GM19397 (cell line): ENCODE measurements around the gene CLEC17A.
"Not testable (repeated sequence)": the region's sequence is repeated elsewhere in the genome, so short reads cannot be mapped to it uniquely, and the experiment has no call there.

Experiments
- ATAC-seq: cut with Tn5 transposase; IDR thresholded peaks from one replicate; pipeline ENCODE4 v1.9.1; 2021; ENCODE audit warnings: mild to moderate bottlenecking, moderate library complexity; ENCODE audit not compliant: unreplicated experiment

CLEC17A gene

DNA sequence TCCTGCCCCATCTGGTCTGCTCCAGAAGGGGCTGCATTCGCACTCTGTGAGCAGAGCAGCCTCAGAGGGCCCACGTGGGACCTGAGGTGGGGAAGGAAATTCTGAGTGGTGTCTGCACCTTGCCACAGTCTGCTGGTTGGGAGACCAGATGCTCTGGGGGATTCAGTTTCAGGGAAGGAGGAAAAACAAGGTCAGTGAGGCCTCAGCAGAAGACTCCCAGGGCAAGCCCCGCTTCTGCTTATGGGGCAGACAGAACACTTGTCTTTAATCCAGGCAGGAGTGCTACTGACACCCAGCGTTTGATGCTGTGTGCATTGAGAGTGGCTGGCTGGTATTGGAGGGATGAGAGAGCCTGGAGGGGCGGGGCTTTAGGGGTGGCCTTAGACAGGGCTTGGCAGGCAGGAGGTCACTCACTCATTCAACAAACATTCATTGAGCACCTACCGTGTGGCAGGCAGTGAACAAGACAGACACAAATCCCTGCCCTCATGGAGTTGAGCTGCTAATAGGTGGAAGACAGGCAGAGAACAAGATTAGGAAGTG is 4.9 kb upstream of the CLEC17A start:
- ATAC-seq = no peak

DNA sequence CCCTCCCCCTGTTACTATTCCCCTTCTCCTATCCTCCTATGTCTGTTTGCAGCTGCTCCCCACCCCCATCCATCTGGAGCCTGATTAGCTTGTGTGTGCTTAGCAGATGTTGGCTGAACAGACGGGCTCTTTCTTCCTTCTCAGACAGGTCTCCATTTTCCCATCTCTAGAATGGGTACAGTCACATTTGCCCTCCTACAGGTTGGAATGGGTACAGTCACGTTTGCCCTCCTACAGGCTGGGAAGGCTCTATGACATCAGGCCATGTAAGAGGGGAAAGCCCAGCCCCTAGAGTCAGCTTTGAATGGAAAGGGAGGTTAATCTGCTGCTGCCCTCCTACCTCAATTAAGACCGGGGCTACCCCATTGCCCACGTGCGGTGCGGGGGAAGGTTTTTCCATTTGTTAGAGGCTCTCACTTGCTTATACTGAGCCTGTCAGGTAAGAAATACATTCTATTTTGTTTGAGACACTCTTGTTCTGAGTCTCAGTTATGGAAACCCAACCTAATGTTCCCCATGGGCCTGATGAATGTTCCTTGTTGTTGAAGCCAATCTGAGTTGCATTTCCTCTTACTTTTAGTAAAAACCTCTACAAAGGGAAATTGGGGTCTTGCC is 2.2 kb upstream of the CLEC17A start:
- no peak for ATAC-seq

- ATAC-seq = not testable (repeated sequence)
Measured at GRCh38 chr19:14584372-14584771, 1.5 kb downstream of the CLEC17A start.

GRCh38 chr19:14585187-14585586 is 2.3 kb downstream of the CLEC17A start:
- ATAC-seq = peak; percentile 50

DNA sequence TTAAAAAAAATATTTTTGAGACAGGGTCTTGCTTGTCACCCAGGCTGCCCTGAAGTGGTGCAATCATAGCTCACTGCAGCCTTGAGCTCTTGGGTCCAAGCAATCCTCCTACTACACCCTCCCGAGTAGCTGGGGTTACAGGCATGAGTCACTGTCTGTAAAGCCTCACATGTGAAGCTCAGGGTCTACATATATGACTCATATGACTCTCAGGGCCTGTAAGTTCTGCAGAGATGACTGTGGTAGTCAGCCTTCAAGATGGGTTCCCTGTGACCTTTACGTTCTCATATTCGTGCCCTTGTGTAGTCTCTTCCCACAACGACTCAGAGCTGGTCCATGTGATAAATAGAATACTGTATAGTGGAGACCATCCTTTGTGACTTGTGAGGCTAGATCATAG is 6.5 kb downstream of the CLEC17A start:
- not testable (repeated sequence) for ATAC-seq

DNA sequence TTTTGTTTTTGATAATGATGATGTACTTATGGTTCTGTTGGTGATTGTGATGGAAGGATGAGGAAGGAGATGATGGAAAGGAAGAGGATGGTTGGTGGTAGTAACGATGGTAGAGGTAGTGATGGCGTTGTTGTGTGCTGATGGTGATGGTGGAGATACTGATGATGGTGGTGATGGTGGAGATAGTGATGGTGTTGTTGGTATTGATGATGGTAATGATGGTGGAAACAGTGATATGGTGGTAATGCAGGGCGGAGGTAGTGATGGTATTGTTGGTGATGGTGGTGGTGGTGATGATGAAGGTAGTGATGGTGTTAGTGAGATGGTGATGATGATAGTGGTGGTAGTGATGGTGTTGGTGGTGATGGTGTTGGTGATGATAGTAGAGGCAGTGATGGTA is 12.7 kb downstream of the CLEC17A start:
- ATAC-seq = no peak

GRCh38 chr19:14599548-14600147 is 16.8 kb downstream of the CLEC17A start:
- no peak for ATAC-seq

DNA sequence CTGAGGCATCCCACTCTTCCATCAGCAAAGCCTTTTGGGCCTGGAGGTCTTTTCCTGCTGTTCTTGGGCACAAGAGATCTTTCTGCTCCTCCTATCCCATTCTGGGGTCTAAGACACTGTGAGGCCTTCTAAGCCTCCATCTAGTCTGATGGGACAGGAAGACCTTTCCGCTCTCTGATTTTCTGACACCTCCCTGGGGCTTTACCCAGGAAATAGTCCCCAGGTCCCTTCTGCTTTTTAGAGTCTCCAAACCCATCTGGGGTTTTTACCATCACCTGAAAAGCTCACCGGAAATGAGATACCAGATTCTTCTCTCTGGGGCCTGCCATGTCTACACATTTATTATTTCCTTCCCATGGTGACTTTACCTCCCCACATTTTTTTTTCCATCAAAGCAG is 21.1 kb downstream of the CLEC17A start:
- ATAC-seq = peak; percentile 60

GRCh38 chr19:14606627-14607026 is 23.7 kb downstream of the CLEC17A start:
- no peak for ATAC-seq

- no peak for ATAC-seq
Measured at GRCh38 chr19:14611051-14611450, 28.2 kb downstream of the CLEC17A start.

DNA sequence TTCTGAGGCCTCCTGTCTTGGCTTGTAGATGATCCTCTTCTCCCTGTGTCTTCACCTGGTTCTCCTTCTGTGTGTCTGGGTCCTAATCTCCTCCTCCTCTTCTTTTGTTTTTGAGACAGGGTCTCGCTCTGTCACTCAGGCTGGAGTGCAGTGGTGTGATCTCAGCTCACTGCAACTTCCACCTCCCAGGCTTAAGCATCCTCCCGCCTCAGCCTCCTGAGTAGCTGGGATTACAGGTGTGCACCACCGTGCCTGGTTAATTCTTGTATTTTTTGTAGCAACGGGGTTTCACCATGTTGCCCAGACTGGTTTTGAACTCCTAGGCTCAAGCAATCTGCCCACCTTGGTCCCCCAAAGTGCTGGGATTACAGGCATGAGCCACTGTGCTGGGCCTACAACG is 29.4 kb downstream of the CLEC17A start:
- not testable (repeated sequence) for ATAC-seq

- no peak for ATAC-seq
Measured at GRCh38 chr19:14612657-14613056, 29.8 kb downstream of the CLEC17A start.

- ATAC-seq = not testable (repeated sequence)
Measured at GRCh38 chr19:14613399-14614098, 30.7 kb downstream of the CLEC17A start.

DNA sequence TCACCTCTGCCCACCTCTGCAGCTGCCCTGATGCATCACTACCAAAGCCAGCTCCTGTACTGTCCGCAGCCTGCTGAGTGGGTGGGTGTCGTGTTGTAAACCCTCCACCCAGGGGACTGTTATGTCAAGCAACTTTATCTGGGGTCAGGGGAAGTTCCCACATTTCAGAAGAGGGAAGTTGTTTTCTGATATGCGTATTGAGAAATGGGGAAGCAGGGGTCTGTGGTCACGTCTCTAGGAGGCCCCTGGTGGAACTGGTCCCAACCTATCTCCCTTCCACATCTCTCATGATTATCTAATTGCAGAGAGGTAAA is 31.2 kb downstream of the CLEC17A start:
- ATAC-seq = no peak

GRCh38 chr19:14615623-14616022 is 32.7 kb downstream of the CLEC17A start:
- no peak for ATAC-seq

DNA sequence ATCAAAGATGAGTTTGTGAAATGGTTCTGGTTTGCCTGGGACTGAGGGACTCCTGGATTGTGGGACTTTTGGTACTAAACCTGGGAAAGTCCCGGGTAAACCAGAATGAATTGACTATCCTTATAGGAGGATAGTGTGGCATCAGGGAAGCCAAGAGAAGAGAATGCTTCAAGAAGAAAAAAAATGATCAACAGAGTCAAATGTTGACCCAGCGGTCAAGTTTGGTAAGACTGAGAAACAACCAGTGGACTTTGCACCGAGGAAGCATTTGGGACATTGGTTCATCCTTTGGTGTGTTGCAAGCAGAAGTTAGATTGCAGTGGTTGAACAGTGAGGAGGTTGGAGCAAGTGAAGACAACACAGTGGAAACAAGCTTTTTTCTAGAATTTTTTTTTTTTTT is 33.5 kb downstream of the CLEC17A start:
- no peak for ATAC-seq

DNA sequence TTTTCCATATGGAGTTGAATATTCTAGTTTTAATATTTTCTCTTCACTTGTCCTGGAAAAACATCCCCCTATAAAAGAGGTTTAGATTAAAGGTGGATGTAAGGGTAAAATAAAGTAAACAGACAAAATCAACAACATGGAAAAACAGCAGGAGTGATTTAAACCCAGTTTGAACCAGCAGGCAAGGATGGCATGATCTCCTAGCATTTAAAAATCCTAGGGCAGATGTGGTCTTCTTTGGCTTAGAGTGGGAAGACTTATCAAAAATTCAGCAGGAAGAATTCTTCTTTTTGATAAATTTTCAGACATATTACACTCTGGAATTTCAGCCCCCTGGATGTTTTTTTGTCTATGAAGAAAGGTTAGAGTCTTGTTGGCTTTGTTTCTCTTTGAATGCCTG is 36.5 kb downstream of the CLEC17A start:
- no peak for ATAC-seq

DNA sequence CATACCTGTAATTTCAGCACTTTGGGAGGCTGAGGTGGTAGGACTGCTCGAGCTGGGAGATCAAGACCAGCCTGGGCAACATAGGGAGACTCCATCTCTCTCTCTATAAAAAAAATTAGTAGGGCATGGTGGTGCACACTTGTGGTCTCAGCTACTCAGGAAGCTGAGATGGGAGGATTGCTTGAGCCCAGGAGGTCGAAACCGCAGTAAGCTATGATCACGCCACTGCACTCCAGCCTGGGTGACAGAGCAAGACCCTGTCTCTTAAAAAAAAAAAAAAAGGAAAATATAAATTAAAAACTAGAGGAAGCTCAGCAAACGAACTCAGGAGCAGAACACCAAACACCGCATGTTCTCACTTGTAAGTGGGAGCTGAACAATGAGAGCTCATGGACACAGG is 41.6 kb downstream of the CLEC17A start:
- not testable (repeated sequence) for ATAC-seq

- ATAC-seq = no peak
Measured at GRCh38 chr19:14629557-14629956, 46.7 kb downstream of the CLEC17A start.

DNA sequence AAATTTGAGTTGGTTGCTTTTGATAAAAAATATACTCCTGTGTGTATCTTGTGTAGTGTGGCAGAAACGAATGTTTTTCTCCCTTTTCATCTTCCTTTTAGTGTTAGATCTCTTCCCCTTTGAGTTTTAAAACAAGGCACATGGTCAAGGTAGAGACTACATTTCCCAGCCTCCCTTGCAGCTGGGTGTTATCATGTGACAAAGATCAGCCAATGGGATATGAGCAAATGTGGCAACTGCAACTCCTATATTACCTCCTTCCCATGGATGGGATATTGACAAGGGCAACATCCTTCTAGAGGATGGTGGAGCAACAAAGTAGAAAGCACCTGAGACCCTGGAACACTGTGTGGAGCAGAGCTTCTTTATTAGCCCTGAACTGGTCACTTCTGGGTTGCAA is 49.4 kb downstream of the CLEC17A start:
- no peak for ATAC-seq

- no peak for ATAC-seq
Measured at GRCh38 chr19:14639536-14640277, 56.8 kb downstream of the CLEC17A start.

DNA sequence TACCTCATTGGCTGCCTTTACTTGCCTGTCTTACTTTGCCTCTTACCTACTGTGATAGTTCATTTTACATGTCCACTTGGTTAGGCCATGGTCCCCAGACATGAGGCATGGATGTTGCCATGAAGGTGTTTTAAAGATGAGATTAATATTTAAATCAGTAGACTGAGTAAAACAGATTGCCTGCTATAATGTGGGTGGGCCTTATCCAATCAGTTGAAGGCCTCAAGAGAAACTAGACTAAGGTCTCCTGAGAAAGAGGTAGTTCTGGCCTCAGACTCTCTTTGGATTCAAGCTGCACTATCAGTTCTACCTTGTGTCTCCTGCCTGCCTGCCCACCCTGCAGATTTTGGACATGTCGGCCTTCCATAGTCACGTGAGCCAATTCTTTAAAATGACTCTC is 65.6 kb downstream of the CLEC17A start:
- no peak for ATAC-seq
